PC-3 (cell line): Measurements from ENCODE around the gene GRAMD1C. TPM values are rescaled to one million over a fixed set of nuclear protein-coding genes. Genes with fewer than 3 reads are reported as not detected.

Experiments
- ATAC-seq: fragments of 200-7000 bp; cut with Tn5 transposase; 2 replicates; pipeline ENCODE4 v1.9.1; 2020; ENCODE audit warnings: mild to moderate bottlenecking, moderate library complexity
- BruUV-seq: library from RNA; stranded (reverse); fragments of 400-500 nt; replicated peaks from 2 replicates; lab custom pipeline; 2021; lab: Mats Ljungman, UMichigan
- CTCF ChIA-PET: fragments of 300-600 bp; sonication (Branson Sonifier 250); formaldehyde crosslinking; loops from one replicate; lab custom pipeline; 2022; ENCODE audit warnings: antibody characterized with exemption; lab: Charles Lee
- POLR2A ChIA-PET: fragments of 300-600 bp; sonication (Branson Sonifier 250); formaldehyde crosslinking; loops from one replicate; lab custom pipeline; 2022; ENCODE audit warnings: antibody characterized with exemption; ENCODE audit not compliant: unreplicated experiment; lab: Charles Lee
- DNase-seq: peaks from one replicate; pipeline ENCODE4 v3.0.0-alpha.2; 2015
- H2AFZ ChIP-seq: fragments of 300-600 bp; sonication (generic); 2 replicates; pipeline ENCODE4 v1.6.0; 2016; ENCODE audit warnings: antibody characterized with exemption, low read length
- H3F3A ChIP-seq: fragments of 300-600 bp; sonication (generic); one replicate; pipeline ENCODE4 v1.6.0; 2017; ENCODE audit warnings: antibody characterized with exemption, low read length, control low read depth, mild to moderate bottlenecking; ENCODE audit not compliant: unreplicated experiment
- H3K27ac ChIP-seq: fragments of 300-600 bp; sonication (generic); 2 replicates; pipeline ENCODE4 v1.5.1; 2016; ENCODE audit warnings: mild to moderate bottlenecking, low read length
- H3K27me3 ChIP-seq: fragments of 300-600 bp; sonication (generic); 2 replicates; pipeline ENCODE4 v1.6.1; 2016; ENCODE audit warnings: low read length, mixed read lengths
- H3K36me3 ChIP-seq: fragments of 300-600 bp; sonication (generic); 2 replicates; pipeline ENCODE4 v1.6.1; 2016; ENCODE audit warnings: low read depth, mixed run types, low read length, mixed read lengths
- H3K4me1 ChIP-seq: fragments of 300-600 bp; sonication (generic); 2 replicates; pipeline ENCODE4 v1.5.1; 2016; ENCODE audit warnings: low read length; ENCODE audit not compliant: insufficient read depth
- H3K4me2 ChIP-seq: fragments of 300-600 bp; sonication (generic); 2 replicates; pipeline ENCODE4 v1.6.0; 2016; ENCODE audit warnings: low read length
- H3K4me3 ChIP-seq: fragments of 300-600 bp; sonication (generic); 2 replicates; pipeline ENCODE4 v1.5.1; 2016; ENCODE audit warnings: mild to moderate bottlenecking, low read length, mixed read lengths
- H3K79me2 ChIP-seq: fragments of 300-600 bp; sonication (generic); 2 replicates; pipeline ENCODE4 v1.6.1; 2017; ENCODE audit warnings: low read length, mixed read lengths
- H3K9ac ChIP-seq: fragments of 300-600 bp; sonication (generic); 2 replicates; pipeline ENCODE4 v1.6.0; 2016; ENCODE audit warnings: mild to moderate bottlenecking, low read length
- H3K9me2 ChIP-seq: fragments of 300-600 bp; sonication (generic); replicated peaks from 2 replicates; pipeline ENCODE4 v1.6.1; 2016; ENCODE audit warnings: mixed run types, low read length, mixed read lengths
- H3K9me3 ChIP-seq: fragments of 300-600 bp; sonication (generic); 2 replicates; pipeline ENCODE4 v1.6.1; 2016; ENCODE audit warnings: low read length, mixed read lengths
- H4K20me1 ChIP-seq: fragments of 300-600 bp; sonication (generic); 2 replicates; pipeline ENCODE4 v1.6.1; 2016; ENCODE audit warnings: low read length, mixed read lengths
- EZH2 ChIP-seq: fragments of 300-600 bp; sonication (generic); IDR thresholded peaks from one replicate; pipeline ENCODE4 v1.6.1; 2017; ENCODE audit warnings: antibody characterized with exemption, mild to moderate bottlenecking, low read length; ENCODE audit not compliant: unreplicated experiment
- EZH2phosphoT487 ChIP-seq: fragments of 300-600 bp; sonication (generic); IDR thresholded peaks from 2 replicates; pipeline ENCODE4 v1.6.1; 2018; ENCODE audit warnings: mild to moderate bottlenecking, antibody characterized with exemption, low read length, borderline replicate concordance
- intact Hi-C: fragments of 100-400 bp; cut with micrococcal nuclease; formaldehyde crosslinking; loops from 2 replicates; pipeline ENCODE4 v1.9.0; 2023
- total RNA-seq: library from RNA; depleted of rRNA; stranded (reverse); fragments of >200 nt; gene quantifications from 2 replicates; pipeline ENCODE4 v1.2.3, GENCODE V29; 2014
- TF ChIP-seq, protein P1 (sequence below): fragments of 300-600 bp; sonication (generic); conservative IDR thresholded peaks from 2 replicates; pipeline ENCODE4 v1.5.1; 2017; ENCODE audit warnings: antibody characterized with exemption, low read depth, mild to moderate bottlenecking, low read length

The GRAMD1C gene
- total RNA-seq, 1 experiment from 2014 or later = 2.8 TPM

DNA sequence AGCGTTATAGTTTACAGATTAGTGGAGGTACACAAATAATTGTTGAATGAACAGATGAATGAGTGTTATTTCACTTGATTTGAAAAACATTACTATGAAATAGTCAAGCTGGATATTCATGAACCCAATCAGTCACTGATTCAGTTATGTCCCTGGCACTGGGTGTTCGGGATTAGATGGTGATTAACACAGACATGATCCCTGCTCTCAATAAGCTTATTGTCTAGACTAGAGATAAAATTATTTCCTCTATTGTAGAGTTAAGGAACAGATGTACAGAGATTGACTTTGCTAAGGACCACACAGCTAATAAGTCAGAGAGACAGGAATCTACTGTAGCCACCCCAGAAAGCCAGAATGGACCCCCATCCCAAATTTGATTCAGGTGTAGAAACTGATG lies 963 bp downstream of the GRAMD1C start:
- ChIA-PET POLR2A (no interaction called here), CTCF (no interaction called here)
- ATAC-seq (no peak), DNase-seq (no peak)
- intact Hi-C loops = loop anchor here (1.0 to 2.0 kb wide), 3 partner anchors 74 to 217 kb away; partner anchors contain the start of genes CCDC191 and QTRT2
- Histone ChIP-seq H3K27me3 (no peaks in the 10 kb centered on the region), H3K9ac (peak overlapping the region; percentile 56; the same call in 1 of the 2 replicates), H3K4me2 (peak overlapping the region; percentile 96), H4K20me1 (no peaks in the 10 kb centered on the region), H3K9me3 (no peaks in the 10 kb centered on the region), H3K4me1 (peaks cover 17% of the 10 kb centered on the region), H3K36me3 (no peaks in the 10 kb centered on the region), H2AFZ (peak overlapping the region; percentile 97), H3F3A (no peaks in the 10 kb centered on the region), H3K4me3 (peak overlapping the region; percentile 80), H3K27ac (no peak overlapping the region), H3K79me2 (no peaks in the 10 kb centered on the region), H3K9me2 (no peaks in the 10 kb centered on the region)
- no TSS peak for BruUV-seq
- TF ChIP-seq, protein P1, sequence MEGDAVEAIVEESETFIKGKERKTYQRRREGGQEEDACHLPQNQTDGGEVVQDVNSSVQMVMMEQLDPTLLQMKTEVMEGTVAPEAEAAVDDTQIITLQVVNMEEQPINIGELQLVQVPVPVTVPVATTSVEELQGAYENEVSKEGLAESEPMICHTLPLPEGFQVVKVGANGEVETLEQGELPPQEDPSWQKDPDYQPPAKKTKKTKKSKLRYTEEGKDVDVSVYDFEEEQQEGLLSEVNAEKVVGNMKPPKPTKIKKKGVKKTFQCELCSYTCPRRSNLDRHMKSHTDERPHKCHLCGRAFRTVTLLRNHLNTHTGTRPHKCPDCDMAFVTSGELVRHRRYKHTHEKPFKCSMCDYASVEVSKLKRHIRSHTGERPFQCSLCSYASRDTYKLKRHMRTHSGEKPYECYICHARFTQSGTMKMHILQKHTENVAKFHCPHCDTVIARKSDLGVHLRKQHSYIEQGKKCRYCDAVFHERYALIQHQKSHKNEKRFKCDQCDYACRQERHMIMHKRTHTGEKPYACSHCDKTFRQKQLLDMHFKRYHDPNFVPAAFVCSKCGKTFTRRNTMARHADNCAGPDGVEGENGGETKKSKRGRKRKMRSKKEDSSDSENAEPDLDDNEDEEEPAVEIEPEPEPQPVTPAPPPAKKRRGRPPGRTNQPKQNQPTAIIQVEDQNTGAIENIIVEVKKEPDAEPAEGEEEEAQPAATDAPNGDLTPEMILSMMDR = no peak
- TF ChIP-seq EZH2 (no peak), EZH2phosphoT487 (no peak)

DNA sequence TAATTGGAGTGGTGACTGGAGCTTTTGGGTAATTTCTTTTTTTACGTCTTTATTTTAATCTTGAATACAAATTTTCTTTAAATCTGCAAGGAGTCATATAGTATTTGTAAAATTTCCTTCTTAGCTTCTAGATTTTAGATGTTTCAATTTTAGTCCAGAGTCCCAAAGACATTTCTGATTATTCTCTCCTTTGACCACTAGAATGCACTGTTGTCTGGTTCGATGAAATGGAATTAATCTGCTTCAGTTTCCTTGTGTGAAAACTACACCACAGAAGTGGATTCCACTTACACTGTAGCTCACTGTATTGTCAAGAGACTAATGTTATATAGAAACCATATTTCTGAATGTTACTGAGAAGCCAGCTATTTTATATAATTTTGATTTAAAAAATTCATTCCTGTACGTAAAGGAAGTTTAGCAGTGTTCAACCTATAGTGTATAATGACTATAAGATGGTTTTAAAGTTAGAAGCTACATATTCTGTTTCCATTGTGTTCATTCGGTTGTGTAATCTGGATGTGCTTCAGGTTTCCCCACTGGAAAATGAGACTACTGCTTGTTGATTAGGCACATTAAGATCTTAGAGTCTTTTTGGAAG lies 6.1 kb downstream of the GRAMD1C start:
- CTCF ChIA-PET = interaction anchor here (0.5 to 2.3 kb wide), 9 partner anchors 13 to 919 kb away, joined by 3 to 25 read pairs (median 4); no protein-coding TSS in a partner anchor
- Histone ChIP-seq H3K9ac (no peak overlapping the region), H2AFZ (no peak overlapping the region), H3K4me1 (peaks cover 20% of the 10 kb centered on the region), H3K27ac (no peak overlapping the region), H3K27me3 (no peaks in the 10 kb centered on the region), H4K20me1 (no peaks in the 10 kb centered on the region), H3K4me2 (no peak overlapping the region), H3K4me3 (no peak overlapping the region), H3K36me3 (no peaks in the 10 kb centered on the region), H3K9me3 (no peaks in the 10 kb centered on the region), H3K79me2 (no peaks in the 10 kb centered on the region), H3F3A (no peaks in the 10 kb centered on the region), H3K9me2 (no peaks in the 10 kb centered on the region)
- no TSS peak for BruUV-seq
- peak; percentile 73 for ATAC-seq
- intact Hi-C loops = loop anchor here (1.0 to 10.0 kb wide), 2 partner anchors 69 to 310 kb away; no protein-coding TSS in a partner anchor
- DNase-seq = peak; percentile 78
- POLR2A ChIA-PET = interaction anchor here (0.6 kb wide), 1 partner anchor 22 kb away, joined by 3 read pairs; no protein-coding TSS in a partner anchor
- no peak for TF ChIP-seq EZH2phosphoT487
- TF ChIP-seq, protein P1 = peak; percentile 81
- no peak for TF ChIP-seq EZH2

DNA sequence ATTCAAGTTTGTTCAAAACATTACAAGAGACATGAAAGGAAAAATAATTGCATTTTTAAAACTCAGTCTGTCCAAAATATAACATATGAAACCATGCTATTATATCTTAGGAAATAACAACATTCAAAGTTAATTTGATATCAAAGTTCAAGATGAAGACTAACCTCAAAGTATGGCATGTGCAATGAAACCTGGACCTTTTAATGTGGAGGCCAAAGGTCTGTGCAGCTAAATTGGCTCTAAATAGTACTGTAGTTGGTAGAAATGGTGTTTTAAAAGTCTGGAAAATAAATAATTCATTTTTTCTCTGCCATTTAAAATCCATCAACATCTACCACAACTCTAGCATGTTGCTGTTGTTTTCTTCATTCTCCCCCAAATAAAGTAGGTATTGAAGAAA lies 8.7 kb downstream of the GRAMD1C start:
- no peak for TF ChIP-seq EZH2phosphoT487
- no peak for TF ChIP-seq EZH2
- ATAC-seq (no peak), DNase-seq (no peak)
- peak overlapping the region; percentile 53 for H3K27ac ChIP-seq
- no peaks in the 10 kb centered on the region for H3F3A ChIP-seq
- H3K9ac ChIP-seq = no peak overlapping the region
- intact Hi-C loops = loop anchor here (10.0 kb wide), 1 partner anchor 308 kb away; no protein-coding TSS in a partner anchor
- no peaks in the 10 kb centered on the region for H3K36me3 ChIP-seq
- no peaks in the 10 kb centered on the region for H3K27me3 ChIP-seq
- H2AFZ ChIP-seq = peak overlapping the region; percentile 24; the same call in 1 of the 2 replicates
- peaks cover 19% of the 10 kb centered on the region for H3K4me1 ChIP-seq
- CTCF ChIA-PET = interaction anchor here (1.0 kb wide), 1 partner anchor 67 kb away, joined by 4 read pairs; no protein-coding TSS in a partner anchor
- H3K4me2 ChIP-seq = peak overlapping the region; percentile 71
- POLR2A ChIA-PET = interaction anchor here (0.6 kb wide), 1 partner anchor 101 kb away, joined by 4 read pairs; the partner anchor contains the start of gene ATP6V1A
- H4K20me1 ChIP-seq = no peaks in the 10 kb centered on the region
- no peaks in the 10 kb centered on the region for H3K9me2 ChIP-seq
- no peak overlapping the region for H3K4me3 ChIP-seq
- H3K79me2 ChIP-seq = no peaks in the 10 kb centered on the region
- H3K9me3 ChIP-seq = no peaks in the 10 kb centered on the region
- BruUV-seq = no TSS peak
